ENCODE measurements around the gene DCAF8.
A peak's percentile ranks its signal among the peaks of the same experiment; 100 is the strongest.

DCAF8 gene

GRCh38 chr1:160264795-160265307, 2.5 kb upstream of the DCAF8 start:
- no peak for DNase-seq (ENCODE audit: low spot score)

GRCh38 chr1:160261556-160261892, 825 bp downstream of the DCAF8 start:
- no peak for DNase-seq (ENCODE audit: low spot score)

DNA sequence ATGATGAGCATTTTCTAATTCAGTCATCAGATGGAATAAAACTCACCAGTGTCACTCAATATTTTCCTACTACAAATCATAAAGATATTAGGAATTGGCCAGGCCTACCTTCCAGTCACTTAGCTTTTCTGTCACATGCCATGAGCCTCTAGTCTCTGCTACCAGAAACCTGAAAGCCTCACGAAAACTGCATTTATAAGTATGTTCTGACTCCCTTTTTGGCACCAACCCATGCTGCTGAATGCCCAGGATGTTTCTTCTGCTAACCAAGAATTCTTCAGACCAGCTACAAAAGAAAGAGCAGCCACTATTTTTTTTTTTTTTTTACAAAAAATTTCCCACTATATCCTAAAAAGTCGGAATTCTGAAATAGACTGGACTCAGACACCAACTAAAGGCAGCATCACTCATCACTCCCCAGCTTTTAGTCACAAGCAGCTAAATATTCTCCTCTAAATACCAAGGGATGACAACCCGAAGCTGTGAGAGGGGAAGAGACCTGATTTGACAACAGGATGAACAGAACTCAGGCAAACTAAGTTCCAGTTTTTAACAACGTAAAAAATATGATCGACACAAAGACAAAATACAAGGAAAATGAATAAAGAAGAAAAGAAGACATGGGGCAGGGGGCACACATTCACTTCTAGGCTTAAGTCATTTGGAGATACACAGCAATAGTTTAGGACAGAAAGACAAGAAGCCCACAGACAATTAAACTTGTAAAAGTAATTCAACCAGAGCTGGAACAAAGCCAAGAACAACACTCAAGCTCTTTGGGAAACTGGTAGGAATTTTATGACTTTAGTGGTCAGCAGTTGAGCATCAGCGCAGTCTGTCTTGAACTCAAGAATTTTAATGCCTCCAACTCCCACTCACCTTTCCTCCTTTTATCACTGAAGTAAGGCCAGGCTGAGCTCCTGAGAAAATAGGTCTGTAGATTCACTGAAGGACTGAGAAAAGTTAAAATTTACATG, 1.7 kb downstream of the DCAF8 start:
- no peak for DNase-seq (ENCODE audit: low spot score)

- no peak for DNase-seq (ENCODE audit: low spot score)
Measured at GRCh38 chr1:160258177-160258798, 4.1 kb downstream of the DCAF8 start.

DNA sequence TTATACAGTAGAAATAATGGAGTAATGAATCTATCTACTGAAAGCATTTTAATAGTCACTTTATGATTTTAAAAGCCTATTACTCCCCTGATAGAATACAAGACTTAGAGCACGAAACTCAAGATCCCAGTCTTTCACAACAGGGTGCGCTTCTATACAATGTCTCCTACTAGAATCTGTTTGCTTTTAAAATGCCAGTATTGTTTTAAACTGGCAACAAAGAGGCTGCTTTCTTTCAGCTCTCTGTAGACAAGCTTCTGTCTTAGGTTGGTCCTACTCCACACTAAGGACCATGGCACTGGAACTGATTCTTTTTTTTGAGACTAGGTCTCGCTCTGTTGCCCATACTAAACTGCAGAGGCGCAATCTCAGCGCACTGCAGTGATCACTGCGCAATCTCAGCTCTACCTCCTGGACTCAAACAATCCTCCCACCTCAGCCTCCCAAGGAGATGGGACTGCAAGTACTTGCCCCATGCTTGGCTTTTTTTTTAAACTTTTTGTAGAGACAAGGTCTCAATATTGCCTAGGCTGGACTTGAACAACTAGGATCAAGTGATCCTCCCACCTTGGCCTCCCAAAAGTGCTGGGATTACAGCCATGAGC, 4.8 kb downstream of the DCAF8 start:
- no peak for DNase-seq (ENCODE audit: low spot score)

DNA sequence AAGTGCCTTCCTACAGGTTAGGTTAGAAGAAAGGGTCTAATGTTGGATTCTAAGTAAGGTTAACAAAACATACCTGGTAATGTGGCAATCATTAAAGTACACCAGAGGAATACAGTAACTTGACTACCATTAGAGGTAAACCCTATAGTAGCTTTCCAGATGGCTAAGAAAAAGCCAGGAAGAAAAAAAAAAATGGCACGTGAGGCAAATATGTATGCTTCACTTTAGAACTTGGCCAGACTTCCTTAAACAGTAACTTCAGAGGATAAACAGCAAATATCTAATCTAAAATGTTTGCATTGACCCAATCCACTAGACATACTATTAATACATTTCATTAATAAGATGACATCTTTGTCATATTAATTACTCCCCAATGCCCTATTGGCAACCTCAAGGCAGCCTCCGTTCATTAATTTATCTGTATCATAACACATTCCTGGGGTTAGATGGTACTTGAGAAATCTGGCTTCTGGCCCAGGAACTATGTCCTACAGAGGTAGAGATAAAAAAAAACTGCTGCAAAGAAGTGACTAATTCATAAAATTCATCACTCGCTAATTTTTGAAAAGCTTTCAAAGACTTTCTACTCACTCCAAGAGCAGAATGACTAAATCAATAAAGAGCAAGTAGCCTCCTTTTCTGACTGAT, 5.8 kb downstream of the DCAF8 start:
- no peak for DNase-seq (ENCODE audit: low spot score)

DNA sequence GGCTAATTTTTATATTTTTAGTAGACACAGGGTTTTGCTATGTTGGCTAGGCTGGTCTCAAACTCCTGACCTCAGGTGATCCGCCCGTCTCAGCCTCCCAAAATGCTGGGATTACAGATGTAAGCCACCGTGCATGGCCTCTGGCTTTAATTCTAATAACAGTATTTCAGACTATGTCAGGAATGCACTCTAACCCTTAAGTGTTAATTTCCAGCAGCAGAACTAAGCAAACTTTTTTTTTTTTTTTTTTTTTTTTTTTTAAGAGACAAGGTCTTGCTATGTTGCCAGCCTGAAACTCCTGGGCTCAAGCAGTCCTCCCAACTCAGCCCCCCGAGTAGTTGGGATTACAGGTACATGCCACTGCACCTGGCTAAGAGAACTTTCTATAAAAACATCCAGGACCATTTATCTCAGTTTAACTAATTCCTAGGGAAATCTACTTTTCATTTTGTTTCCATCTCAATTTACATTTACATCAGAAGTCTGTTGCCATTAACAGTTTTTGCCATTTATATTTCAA, 6.5 kb downstream of the DCAF8 start:
- no peak for DNase-seq (ENCODE audit: low spot score)

DNA sequence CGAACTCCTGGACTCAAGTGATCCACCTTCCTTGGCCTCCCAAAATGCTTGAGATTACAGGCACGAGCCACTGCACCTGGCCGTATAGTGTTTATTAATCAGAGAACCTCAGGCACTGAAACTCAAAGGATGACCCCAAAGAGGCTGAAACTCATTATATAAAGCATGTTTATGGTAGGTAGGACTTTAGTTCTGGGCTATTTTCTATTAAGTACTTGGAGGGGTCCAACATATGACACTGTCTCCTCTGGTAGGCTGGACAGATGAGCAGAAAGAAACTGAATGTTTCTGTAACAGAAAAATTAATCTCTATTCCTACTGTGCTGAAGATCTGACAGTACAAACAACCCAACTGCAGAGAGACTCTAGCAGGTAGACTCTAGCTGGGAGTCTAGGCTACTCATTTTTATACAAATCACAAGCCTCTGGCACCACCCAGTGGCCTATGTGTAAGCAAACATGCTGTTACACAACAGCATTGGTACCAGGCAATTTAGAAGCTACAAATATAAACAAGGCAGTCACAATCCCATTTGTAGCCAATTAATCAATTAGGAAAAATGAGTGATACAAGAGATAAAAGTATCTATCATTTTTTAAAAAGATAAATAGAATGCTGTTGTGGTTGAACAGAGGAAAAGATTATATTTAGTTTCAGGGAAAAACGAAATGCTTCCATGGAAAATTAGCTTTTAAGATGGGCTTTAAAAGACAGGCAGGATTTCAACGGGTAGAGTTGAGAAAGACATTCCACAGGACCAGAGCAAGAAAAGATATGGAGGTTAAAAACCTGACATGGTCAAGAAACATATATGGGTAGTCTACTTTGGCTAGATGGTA, 10.4 kb downstream of the DCAF8 start:
- peak; percentile 69 for DNase-seq (ENCODE audit: low spot score)

- no peak for DNase-seq (ENCODE audit: low spot score)
Measured at GRCh38 chr1:160251011-160251410, 11.3 kb downstream of the DCAF8 start.

- no peak for DNase-seq (ENCODE audit: low spot score)
Measured at GRCh38 chr1:160247053-160247452, 15.3 kb downstream of the DCAF8 start.

DNA sequence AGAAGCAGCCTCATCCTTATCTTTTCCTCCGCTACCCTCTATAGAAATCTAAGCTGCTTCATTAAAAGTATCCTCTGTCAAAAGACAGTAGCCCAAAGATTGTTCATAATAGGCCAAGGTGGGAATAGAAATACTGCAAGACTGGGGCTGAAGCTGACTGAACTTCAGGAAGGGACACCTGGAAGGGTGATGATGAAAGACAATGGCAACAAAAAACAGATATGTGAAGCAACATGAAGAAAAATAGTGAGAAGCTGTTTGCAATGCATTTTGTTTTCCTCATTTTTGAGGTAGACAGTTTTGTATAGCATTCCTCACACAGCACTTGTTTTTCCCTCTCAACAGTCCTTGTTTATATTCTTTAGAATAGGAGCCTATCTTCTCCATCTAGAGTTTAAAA, 16.9 kb downstream of the DCAF8 start:
- no peak for DNase-seq (ENCODE audit: low spot score)

DNA sequence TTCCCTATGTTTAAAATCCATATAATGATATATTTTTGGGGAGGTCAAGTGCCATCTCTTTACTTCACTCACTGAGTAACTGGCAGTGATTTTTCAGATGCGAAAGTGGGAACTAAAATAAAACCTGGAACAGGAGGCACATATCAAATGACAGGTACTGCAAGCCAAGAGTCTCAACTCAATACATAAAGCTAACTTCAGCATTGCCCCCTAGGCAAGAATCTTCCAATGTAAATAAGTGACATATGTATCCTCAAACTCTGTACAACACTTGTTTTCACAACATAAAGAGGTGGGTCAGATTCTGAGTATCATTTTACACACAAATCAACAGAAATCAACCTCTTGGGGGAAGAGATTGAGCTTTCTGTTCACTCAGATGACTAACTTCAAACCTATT, 18.1 kb downstream of the DCAF8 start:
- no peak for DNase-seq (ENCODE audit: low spot score)

DNA sequence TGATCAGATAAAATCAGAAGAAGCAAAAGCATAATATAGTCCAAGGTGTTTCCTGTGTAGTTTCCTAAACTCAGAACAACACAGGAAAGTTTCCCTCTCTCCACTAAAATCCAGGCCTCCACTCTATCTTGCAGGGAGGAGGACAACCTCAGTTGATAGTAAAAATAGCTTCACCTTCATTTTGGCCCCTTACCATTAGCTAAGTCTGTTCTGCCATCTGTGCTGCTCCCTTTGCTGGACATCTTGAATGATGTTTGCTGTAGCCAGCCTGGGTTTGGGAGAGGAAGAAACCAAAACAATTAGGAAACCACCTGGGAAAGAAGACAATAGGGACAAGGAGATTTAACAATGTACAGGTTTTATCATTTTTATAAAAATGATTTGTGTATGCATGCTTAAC, 18.6 kb downstream of the DCAF8 start:
- DNase-seq (ENCODE audit: low spot score): no peak

- no peak for DNase-seq (ENCODE audit: low spot score)
Measured at GRCh38 chr1:160239582-160240299, 22.6 kb downstream of the DCAF8 start.

GRCh38 chr1:160238408-160238807, 23.9 kb downstream of the DCAF8 start:
- DNase-seq (ENCODE audit: low spot score): no peak

DNA sequence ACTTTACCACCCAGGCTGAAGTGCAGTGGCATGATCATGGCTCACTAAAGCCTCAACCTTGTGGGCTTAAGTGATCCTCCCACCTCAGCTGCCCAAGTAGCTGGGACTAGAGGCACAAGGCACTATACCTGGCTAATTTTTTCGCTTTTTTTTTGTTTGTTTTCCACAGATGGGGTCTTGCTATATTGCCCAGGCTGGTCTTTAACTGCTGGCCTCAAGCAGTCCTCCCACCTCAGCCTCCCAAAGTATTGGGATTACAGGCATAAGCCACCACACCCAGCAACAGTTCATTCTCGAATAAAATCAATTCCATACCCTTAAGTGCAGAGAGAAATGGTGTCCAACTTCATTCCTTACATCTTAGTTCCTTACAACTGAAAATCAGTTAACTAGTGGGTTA, 24.8 kb downstream of the DCAF8 start:
- no peak for DNase-seq (ENCODE audit: low spot score)

GRCh38 chr1:160236806-160237205, 25.5 kb downstream of the DCAF8 start:
- no peak for DNase-seq (ENCODE audit: low spot score)

DNA sequence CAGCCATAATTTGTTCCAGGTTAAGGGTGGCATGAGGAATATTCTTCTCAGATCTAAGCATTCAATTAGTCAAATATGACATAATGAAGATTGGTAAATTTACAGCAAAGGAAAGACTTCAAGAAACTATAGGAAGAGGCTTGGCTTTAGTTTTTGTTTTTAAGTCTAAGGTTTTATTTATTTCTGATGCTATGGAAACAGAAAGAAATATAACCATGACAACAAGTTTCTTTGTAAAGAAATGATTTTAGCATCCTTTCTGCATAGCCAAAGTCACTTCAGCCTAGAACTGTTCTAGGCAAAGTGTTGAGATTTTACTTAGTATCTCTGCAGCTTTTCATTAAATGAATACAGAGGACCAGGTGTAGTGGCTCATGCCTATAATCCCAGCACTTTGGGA, 29.4 kb downstream of the DCAF8 start:
- no peak for DNase-seq (ENCODE audit: low spot score)

DNA sequence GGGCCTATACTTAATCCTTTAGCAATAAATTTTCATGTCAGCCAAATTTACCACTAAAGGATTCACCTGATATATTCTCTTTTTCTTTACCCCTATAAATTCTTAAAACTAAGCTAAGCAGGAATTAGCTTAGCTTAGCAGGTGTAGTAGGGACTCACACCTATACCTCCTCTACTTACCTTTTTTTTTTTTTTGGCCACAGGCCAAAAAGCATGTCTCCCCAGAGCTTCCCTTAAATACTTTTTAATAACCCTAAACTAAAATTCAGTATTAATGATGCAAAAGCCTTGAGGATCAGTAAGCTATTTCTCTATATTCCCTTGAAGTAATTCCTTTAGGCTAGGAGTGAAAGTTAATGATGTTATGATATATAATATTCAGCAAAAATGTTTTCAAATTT, 33.9 kb downstream of the DCAF8 start:
- no peak for DNase-seq (ENCODE audit: low spot score)

DNA sequence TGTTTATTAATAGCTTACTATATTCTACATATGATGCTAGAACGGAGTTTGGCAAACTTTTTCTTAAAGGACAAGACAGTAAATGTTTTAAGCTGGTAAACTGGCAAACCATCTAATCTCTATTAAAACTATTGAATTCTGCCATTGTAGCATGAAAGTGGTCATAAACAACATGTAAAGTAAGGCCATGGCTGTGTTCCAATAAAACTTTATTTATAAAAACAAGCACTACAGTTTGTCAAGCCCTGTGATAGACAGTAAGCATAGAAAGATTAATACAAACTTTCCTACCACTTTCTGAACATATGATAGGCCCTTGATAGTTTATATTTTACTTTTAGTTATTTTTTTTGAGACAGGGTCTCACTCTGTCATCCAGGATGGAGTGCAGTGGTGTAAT, 34.8 kb downstream of the DCAF8 start:
- DNase-seq (ENCODE audit: low spot score): no peak
